ENCODE results near the gene SV2A.
"Not testable (repeated sequence)": the region's sequence is repeated elsewhere in the genome, so short reads cannot be mapped to it uniquely, and the experiment has no call there.

DNA sequence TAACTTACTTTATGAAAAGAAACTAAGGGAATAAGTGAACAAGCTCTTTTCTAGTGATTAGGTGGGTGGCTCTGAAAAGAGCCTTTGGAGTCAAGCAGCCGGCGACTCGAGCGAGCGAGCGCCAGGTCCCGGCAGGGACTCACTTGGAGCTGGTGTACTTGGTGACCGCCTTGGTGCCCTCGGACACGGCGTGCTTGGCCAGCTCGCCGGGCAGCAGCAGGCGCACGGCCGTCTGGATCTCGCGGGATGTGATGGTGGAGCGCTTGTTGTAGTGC, 31.6 kb downstream of the SV2A start:
- TF ChIP-seq, protein P1, sequence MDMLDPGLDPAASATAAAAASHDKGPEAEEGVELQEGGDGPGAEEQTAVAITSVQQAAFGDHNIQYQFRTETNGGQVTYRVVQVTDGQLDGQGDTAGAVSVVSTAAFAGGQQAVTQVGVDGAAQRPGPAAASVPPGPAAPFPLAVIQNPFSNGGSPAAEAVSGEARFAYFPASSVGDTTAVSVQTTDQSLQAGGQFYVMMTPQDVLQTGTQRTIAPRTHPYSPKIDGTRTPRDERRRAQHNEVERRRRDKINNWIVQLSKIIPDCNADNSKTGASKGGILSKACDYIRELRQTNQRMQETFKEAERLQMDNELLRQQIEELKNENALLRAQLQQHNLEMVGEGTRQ (CRISPR knock-in tag; IDR thresholded peaks at IDR 0.05): not testable (repeated sequence)
- TF ChIP-seq JUN (CRISPR knock-in tag; IDR thresholded peaks at IDR 0.05); ZNF263 (CRISPR knock-in tag; IDR thresholded peaks at IDR 0.05; ENCODE audit: low read depth); TP53 (CRISPR knock-in tag; IDR thresholded peaks at IDR 0.05); SP1 (CRISPR knock-in tag; conservative IDR thresholded peaks at IDR 0.05); IRF2 (CRISPR knock-in tag; IDR thresholded peaks at IDR 0.05; ENCODE audit: borderline replicate concordance, low read depth); TCF7 (CRISPR knock-in tag; IDR thresholded peaks at IDR 0.05; ENCODE audit: low read depth); NR1H2 (CRISPR knock-in tag; IDR thresholded peaks at IDR 0.05): not testable (repeated sequence)
- TF ChIP-seq, protein P2, sequence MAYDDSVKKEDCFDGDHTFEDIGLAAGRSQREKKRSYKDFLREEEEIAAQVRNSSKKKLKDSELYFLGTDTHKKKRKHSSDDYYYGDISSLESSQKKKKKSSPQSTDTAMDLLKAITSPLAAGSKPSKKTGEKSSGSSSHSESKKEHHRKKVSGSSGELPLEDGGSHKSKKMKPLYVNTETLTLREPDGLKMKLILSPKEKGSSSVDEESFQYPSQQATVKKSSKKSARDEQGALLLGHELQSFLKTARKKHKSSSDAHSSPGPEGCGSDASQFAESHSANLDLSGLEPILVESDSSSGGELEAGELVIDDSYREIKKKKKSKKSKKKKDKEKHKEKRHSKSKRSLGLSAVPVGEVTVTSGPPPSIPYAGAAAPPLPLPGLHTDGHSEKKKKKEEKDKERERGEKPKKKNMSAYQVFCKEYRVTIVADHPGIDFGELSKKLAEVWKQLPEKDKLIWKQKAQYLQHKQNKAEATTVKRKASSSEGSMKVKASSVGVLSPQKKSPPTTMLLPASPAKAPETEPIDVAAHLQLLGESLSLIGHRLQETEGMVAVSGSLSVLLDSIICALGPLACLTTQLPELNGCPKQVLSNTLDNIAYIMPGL (CRISPR knock-in tag; IDR thresholded peaks at IDR 0.05): not testable (repeated sequence)
- TF ChIP-seq, protein P3, sequence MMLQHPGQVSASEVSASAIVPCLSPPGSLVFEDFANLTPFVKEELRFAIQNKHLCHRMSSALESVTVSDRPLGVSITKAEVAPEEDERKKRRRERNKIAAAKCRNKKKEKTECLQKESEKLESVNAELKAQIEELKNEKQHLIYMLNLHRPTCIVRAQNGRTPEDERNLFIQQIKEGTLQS (CRISPR knock-in tag; conservative IDR thresholded peaks at IDR 0.05): not testable (repeated sequence)
- TF ChIP-seq, protein P4, sequence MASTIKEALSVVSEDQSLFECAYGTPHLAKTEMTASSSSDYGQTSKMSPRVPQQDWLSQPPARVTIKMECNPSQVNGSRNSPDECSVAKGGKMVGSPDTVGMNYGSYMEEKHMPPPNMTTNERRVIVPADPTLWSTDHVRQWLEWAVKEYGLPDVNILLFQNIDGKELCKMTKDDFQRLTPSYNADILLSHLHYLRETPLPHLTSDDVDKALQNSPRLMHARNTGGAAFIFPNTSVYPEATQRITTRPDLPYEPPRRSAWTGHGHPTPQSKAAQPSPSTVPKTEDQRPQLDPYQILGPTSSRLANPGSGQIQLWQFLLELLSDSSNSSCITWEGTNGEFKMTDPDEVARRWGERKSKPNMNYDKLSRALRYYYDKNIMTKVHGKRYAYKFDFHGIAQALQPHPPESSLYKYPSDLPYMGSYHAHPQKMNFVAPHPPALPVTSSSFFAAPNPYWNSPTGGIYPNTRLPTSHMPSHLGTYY (CRISPR knock-in tag; IDR thresholded peaks at IDR 0.05): not testable (repeated sequence)
- TF ChIP-seq, protein P5, sequence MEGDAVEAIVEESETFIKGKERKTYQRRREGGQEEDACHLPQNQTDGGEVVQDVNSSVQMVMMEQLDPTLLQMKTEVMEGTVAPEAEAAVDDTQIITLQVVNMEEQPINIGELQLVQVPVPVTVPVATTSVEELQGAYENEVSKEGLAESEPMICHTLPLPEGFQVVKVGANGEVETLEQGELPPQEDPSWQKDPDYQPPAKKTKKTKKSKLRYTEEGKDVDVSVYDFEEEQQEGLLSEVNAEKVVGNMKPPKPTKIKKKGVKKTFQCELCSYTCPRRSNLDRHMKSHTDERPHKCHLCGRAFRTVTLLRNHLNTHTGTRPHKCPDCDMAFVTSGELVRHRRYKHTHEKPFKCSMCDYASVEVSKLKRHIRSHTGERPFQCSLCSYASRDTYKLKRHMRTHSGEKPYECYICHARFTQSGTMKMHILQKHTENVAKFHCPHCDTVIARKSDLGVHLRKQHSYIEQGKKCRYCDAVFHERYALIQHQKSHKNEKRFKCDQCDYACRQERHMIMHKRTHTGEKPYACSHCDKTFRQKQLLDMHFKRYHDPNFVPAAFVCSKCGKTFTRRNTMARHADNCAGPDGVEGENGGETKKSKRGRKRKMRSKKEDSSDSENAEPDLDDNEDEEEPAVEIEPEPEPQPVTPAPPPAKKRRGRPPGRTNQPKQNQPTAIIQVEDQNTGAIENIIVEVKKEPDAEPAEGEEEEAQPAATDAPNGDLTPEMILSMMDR (IDR thresholded peaks at IDR 0.05): not testable (repeated sequence)
- TF ChIP-seq, protein P6, sequence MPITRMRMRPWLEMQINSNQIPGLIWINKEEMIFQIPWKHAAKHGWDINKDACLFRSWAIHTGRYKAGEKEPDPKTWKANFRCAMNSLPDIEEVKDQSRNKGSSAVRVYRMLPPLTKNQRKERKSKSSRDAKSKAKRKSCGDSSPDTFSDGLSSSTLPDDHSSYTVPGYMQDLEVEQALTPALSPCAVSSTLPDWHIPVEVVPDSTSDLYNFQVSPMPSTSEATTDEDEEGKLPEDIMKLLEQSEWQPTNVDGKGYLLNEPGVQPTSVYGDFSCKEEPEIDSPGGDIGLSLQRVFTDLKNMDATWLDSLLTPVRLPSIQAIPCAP (CRISPR knock-in tag; IDR thresholded peaks at IDR 0.05): not testable (repeated sequence)
